Stimulated activated naive CD8-positive, alpha-beta T cell treated with anti-CD3 and anti-CD28 coated beads, Interleukin-15, Interleukin-2, amounts not matched to agents 100 U/mL and 50 U/mL, for 24 hours (primary cell): ENCODE data around the gene GOLGA8O.
"Not testable (repeated sequence)": the region's sequence is repeated elsewhere in the genome, so short reads cannot be mapped to it uniquely, and the experiment has no call there.

Experiments
- ATAC-seq: fragments of 150-1000 bp; cut with Tn5 transposase; one replicate; pipeline ENCODE4 v1.10.0; 2021
- DNase-seq: peaks from one replicate; pipeline ENCODE4 v3.0.0; 2021

The GOLGA8O gene, protein sequence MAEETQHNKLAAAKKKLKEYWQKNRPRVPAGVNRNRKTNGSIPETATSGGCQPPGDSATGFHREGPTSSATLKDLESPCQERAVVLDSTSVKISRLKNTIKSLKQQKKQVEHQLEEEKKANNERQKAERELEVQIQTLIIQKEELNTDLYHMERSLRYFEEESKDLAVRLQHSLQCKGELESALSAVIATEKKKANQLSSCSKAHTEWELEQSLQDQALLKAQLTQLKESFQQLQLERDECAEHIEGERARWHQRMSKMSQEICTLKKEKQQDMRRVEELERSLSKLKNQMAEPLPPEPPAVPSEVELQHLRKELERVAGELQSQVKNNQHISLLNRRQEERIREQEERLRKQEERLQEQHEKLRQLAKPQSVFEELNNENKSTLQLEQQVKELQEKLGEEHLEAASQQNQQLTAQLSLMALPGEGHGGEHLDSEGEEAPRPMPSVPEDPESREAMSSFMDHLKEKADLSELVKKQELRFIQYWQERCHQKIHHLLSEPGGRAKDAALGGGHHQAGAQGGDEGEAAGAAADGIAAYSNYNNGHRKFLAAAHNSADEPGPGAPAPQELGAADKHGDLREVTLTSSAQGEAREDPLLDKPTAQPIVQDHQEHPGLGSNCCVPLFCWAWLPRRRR

DNA sequence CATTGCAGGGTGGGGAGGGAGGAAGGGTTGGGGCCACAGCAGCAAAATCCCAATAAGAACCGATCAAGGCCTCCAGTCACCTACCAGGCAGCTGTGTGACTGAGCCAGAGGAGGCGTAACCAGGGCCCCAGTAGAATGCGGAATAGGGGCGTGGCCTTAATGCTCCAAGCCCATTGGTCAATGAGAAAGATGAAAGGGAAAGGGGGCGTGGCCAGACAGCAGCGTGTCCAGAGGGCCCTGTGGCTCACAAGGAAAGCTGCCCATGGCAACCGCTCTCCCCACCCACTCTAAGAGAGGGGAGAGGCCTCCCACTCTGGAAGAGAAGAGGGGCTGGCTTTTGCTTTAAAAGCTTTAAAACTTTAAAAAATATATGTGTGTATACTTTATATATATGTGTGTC lies at the start of gene GOLGA8O:
Gene GOLGA8O, minus strand, starts transcription at position 101 of the 400 bp plus-strand sequence. Its CDS starts 98 bp downstream, at position 3.
- ATAC-seq, DNase-seq: not testable (repeated sequence)

DNA sequence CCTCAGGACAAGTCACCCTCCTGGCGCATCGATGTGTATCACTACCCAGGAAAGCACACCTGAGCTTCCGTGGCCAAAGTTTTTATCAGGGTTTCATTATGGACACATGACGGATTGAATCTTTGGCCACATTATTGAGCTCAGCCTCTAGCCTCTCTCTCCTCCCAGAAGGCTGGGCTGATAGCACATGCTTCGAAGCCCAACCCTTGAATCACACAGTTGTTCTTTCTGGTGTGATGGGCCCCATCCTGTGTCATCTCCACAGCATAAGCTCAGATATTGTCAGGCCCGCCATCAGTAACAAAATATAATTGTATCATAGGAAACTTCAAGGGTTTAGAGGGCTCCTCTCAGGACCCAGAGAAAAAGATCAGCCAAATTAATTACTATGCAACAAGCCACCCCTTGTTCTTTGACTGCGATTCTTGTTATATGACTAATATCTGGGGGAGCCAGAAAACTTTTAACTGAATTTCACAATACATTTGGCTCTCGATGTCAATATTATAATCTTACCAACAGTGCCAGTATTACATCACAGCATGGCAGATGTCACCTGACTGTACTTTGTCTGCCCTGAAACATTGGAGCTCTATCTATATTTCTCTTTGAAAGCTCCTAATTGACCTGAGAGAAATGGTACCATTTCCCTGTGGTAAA lies 48.8 kb upstream of the GOLGA8O start:
- not testable (repeated sequence) for DNase-seq, ATAC-seq

DNA sequence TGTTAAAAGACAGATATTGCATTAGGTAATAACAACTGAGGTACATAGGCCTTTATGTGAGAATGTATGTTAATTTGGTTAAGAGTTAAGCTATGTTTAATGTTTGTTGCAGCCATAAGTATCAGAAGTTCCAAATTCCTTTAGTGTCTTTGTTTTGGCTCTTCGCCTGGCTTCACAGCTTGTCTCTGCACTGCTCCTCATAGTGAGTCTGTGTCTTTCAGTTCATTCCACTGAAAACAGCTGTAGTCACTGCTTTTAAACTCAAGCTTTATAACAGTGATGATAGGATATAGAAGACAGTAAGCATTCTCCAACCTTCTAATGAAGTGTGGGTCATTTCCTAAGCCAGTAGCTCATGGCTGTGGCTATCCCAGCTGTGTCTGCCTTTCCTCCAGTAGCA lies 47.5 kb upstream of the GOLGA8O start:
- not testable (repeated sequence) for DNase-seq, ATAC-seq

DNA sequence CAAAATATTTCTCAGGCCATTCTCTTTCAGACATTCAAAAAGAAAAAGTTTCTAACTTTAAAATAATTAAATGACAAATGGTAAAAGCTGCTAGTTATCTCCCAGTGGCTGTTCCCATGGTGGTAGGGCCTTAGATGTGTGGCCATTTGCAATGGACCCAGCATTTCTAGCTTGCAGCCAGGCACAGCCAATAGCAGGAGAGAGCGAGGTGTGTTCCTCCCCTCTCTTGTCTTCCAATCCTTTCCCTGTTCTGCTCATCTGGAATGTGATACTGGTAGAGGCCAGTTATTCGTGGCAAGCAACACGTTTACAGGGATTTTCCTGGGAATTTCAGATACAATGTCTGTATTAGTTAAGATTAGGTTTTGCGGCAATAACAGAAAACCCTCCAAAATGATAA lies 37.3 kb upstream of the GOLGA8O start:
- not testable (repeated sequence) for DNase-seq, ATAC-seq

DNA sequence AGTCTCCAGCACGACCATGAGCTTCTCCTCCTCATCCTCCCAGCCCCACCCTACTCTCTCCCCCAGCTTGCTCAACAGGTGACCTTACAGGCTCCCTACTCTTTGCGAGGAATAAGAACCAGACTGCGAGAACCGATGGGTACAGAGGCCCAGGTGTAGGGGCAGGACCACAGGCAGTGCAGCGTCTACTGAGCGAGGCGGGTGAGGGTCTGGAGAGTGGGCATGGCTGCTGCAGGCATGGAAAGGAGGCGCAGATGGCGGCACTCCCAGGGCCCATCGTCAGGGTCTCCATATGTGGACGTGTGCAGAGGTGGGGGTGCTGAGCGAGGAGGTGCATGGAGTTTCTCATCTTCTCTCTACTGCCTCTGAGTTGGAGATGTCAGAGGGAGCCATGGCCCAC lies 31.0 kb upstream of the GOLGA8O start:
- not testable (repeated sequence) for ATAC-seq, DNase-seq

DNA sequence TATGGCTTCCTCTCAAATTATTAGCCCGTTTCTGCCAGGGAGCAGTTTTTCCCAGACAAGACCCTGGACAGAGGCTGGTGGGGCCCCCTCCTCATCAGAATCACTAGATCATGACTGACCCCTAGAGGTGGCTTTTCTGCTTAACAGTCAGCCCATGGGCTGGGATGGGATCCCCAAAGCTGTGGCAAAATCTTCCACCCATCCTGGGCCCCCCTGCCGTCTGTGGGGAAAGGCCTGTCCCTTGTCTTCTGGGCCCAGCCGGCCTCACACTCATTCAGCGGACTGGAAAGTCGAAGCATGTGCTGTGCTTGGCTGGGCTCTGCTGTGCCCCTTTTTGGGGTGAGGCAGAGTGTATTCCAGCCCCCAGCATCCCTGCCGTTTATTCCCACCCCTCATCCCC lies 27.9 kb upstream of the GOLGA8O start:
- not testable (repeated sequence) for ATAC-seq, DNase-seq

DNA sequence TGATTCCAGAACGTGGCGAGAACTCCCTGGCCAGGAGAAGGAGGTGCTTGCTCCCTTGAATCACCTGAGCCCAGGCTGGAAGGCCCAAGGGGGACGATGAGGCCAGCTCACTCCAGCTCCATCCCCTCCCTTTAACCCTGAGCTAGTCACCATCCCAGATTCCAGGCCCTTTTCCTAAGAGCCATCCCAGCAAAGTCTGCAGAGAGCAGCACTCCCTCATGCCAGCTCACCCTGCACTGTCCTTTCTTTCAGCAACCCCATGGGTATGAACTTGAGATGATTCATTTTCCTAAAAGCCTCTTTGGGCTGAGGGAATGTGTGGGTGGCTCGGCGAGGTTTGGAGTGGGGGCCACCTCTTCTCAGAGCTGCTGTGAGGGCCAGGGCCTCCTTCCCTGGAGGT lies 26.2 kb upstream of the GOLGA8O start:
- not testable (repeated sequence) for DNase-seq, ATAC-seq

DNA sequence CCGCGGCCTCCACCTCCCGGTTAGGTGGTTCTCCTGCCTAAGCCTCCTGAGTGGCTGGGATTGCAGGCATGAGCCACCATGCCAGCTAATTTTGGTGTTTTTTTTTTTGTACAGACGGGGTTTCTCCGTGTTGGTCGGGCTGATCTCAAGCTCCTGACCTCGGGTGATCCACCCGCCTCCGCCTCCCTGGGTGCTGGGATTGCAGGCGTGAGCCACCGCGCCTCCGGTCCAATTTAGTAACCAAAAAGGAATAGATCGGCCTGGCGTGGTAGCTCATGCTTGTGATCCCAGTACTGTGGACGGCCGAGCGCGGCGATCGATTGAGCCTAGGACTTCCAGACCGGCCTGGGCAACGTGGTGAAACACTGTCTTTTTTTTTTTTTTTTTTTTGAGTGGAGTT lies 12.6 kb upstream of the GOLGA8O start:
- ATAC-seq, DNase-seq: not testable (repeated sequence)

DNA sequence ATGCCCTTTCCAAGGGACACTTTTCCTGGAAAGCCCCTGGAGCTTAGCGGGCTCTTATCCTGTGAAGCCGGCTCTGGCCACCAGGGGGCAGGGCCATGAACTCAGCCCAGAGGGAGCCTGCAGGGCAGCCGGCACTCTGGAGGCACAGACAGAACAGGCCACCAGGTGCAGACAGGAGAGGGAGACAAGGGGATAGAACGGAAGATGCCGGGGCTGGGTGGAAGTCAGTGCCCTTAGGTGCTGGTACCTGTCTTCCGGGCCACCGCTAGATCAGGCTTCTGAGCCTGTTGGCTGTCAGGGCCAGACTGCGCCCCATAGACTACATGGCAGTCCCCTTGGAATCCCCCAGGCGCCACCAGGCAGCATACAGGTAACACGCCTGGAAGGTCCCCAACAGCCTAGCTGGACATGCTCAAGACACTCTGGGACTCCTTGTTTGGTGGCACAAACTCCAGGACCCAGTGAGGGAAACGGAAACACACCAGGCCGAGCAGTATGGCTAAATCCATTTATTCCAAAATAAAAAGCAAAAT lies 14.9 kb downstream of the GOLGA8O start:
- not testable (repeated sequence) for DNase-seq
- peak; percentile 81 for ATAC-seq

DNA sequence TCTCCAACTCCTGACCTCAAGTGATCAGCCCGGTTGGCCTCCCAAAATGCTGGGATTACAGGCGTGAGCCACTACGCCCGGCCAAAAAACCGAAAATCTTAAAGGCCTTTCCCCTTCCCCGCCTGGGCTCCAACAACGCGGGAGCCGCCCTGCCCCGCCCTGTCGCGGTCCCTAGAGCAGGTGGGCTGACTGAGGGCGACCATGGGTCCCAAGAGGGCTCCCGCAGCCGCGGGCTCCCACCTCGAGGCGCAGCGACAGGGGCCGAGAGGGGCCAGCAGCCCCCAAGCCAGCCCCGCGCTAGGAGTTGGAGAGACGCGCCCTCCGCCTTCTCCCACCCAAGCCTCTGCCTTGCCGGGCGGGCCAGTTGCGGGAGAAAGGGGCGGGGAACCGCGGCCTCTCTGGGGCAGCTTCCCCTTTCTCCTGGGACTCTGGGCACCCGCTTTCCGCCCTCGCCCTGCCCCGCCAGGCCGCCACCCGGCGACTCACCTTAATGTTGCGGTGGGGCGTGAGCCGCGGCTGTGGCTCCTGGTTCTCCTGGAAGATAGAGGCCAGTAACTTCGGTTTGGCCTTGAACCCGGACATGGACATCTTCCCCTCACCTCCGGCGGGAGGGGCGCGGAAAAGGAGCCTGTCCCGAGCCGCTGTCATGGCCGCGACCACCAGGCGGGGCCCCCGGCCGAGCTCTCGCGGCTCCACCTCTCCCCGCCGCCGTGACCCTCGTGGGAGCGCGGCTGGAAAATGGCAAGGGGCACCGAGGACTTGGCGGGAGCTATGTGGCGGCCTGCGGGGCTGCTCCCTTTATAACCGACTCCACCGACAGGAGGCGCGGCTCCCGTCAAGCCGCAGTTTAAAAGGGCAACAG lies 21.1 kb downstream of the GOLGA8O start:
- peak; percentile 63 for ATAC-seq
- not testable (repeated sequence) for DNase-seq

DNA sequence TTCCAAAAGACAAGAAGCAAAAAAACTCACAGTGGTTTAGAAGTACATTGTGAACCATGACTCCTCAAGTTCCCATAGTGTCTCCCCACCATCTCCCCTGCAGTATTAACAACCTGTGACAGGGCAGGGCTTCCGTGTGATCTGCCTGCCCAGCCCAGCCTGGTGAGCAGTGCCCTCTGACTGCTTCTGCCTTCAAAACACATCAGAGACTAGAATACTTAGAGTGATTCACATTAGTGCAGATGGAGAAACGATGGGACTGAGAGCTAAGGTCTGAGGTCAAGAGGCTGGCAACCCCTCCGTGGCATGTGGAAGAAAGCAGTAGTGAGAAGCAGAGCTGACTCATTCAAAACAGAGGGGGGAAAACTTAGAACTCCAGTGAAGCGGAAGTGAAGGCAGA lies 27.8 kb downstream of the GOLGA8O start:
- peak; percentile 49 for ATAC-seq
- DNase-seq = not testable (repeated sequence)

DNA sequence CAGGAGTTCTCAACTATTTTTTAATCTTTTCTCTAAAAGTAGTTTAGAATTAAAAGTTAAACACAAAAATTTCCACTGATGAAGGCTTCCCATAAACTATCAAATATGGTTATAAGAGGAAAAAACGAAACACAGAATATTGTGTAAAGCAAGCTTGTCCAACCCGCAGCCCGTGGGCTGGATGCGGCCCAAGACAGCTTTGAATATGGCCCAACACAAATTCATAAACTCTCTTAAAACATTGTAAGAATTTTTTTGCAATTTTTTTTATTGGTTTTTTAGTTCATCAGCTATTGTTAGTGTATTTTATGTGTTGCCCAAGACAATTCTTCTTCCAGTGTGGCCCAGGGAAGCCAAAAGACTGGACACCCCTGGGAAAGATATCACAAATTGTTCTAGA lies 28.9 kb downstream of the GOLGA8O start:
- ATAC-seq, DNase-seq: not testable (repeated sequence)

DNA sequence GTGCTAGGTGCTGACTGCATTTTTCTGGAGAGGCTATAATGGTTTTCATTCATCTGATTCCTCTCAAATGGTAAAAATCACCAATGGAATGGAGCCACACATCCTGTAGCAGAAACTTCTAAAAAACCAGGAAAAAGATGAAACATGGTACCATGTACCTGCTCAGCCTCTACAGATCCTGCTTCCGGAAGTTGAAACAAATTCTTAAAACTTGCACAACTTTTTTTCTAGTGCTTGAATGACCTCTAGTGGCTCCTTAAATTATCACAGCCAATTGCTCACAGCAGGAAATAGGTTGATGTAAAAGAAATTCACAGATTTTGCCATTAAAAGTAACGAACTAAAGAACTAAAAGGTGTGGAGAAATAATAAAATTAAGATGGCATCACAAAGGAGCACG lies 47.5 kb downstream of the GOLGA8O start:
- not testable (repeated sequence) for DNase-seq, ATAC-seq

DNA sequence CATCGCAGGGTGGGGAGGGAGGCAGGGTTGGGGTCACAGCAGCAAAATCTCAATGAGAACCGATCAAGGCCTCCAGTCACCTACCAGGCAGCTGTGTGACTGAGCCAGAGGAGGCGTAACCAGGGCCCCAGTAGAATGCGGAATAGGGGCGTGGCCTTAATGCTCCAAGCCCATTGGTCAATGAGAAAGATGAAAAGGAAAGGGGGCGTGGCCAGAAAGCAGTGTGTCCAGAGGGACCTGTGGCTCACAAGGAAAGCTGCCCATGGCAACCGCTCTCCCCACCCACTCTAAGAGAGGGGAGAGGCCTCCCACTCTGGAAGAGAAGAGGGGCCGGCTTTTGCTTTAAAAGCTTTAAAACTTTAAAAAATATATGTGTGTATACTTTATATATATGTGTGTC lies 52.2 kb downstream of the GOLGA8O start, which contains the start of gene GOLGA8K:
Gene GOLGA8K, minus strand, starts transcription at position 101 of the 400 bp plus-strand sequence. Its CDS starts 98 bp downstream, at position 3.
- ATAC-seq = not testable (repeated sequence)

DNA sequence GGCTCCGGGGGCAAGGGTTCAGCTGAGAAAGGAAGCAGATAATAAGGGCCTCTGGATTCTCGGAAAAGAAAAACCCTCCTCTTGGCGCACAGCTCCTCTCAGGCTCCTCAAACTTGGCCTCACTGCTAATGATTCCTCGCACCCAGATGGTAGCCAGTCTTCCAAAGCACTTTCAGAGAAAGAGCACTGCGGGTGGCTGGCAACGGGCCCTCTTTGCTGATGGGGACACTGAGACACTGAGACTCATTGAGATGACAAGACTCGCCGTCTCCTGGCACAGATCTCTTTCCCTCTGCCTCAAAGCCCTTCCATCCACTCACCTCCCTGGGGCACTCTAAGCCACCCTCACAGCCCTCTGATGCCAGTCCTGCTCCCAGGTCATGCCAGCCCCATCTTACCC lies 58.9 kb downstream of the GOLGA8O start:
- DNase-seq, ATAC-seq: not testable (repeated sequence)

More for the DNA sequence above, 52.2 kb downstream of the GOLGA8O start, which contains the start of gene GOLGA8K:
- not testable (repeated sequence) for DNase-seq
